Activated CD4-positive, CD25-positive, alpha-beta regulatory T cell (primary cell): ENCODE measurements around the gene UNC45A.

Experiments used
- DNase-seq, 4 experiments: peaks; one replicate each; lab custom pipeline; 2025; lab: John Stamatoyannopoulos, UW

UNC45A gene

GRCh38 chr15:90966262-90966661 lies 31.2 kb downstream of the UNC45A start:
- no peak for DNase-seq

DNA sequence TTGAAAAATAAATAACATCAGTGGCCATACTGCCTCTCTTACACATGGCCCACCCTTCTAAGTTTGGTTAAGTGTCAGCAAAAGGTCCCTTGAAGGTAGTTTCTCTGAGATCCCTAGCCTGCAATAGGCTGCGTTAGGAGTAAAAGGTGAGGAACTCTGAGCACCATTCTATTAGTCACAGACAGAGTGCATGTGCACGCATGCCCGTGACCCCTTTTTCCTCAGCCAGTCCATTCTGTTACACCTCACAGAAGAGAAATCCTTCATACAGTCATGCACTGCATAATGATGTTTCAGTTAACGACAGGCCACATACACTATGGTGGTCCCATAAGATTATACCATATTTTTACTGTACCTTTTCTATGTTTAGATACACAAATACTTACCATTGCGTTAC lies 32.1 kb downstream of the UNC45A start:
- no peak for DNase-seq

DNA sequence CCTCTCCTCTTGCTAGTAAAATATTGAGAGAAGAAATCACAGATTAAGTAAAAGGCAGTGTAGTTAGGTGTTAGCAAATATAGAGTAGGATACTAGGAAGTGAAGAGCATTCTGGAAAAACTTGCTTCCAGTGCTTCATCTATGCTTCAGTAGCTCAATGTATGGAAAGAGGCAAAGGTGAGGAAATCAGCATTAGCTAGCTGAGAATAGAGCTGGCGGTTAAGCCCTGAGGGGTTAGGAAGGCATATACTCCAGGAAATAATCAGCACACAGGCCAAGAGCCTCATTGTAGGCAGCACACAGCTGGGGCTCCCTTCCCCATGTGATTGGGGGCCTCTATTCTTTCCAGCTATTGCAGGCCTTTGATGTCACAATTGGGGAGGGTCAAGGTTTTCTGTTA lies 33.3 kb downstream of the UNC45A start:
- DNase-seq, result no peak

GRCh38 chr15:90970274-90970673 lies 35.2 kb downstream of the UNC45A start:
- no peak for DNase-seq

DNA sequence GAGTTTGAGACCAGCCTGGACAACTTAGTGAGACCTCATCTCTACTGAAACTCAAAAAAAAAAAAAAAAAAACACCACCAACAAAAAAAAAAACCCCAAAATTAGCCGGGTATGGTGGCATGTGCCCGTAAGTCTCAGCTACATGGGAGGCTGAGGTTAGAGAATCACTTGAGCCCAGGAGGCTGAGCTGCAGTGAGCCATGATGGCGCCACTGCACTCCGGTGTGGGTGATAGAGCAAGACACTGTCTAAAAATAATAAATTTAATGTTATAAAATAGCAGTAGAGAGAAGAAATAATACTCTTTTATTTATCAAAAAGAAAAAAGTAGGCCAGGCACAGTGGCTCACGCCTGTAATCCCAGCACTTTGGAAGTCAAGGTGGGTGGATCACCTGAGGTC lies 37.0 kb downstream of the UNC45A start:
- no peak for DNase-seq

GRCh38 chr15:90974216-90974615 lies 39.1 kb downstream of the UNC45A start:
- DNase-seq, result no peak

- DNase-seq, result no peak
Measured at GRCh38 chr15:90979582-90979981, 44.5 kb downstream of the UNC45A start.

DNA sequence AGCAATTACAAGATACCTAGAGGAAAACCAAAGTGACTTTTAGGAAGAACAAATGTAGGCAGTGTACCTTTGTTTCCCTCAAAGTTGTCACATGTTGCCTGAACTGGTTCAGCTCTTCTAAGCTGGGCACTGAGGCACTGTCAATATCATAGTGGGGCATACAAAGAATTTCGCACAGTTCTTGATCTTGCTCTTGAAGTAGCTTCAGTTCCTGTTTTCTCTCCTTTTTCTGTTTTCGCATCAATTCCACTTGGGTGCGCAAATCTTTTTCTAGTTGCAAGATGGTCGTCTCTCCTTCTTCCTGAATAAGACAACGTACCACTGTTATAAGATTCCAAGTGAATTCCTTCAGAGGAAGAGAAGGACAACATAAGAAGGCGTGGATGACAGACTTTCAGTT lies 46.6 kb downstream of the UNC45A start:
- DNase-seq, result no peak

DNA sequence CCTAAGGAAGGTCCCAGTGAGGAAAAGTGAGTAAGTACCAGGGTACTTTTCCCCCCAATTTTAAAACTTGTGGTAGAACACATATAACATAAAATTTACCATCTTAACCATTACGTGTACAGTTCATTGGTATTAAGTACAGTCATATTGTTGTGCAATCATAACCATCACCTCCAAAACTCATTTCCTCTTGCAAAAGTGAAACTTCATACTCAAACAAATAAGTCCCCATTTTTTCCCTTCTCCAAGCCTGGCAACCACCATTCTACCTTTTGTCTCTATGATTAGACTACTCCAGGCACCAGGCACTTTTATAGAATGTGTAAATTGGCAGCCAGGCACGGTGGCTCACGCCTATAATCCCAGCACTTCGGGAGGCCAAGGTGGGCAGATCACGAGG lies 47.0 kb downstream of the UNC45A start:
- no peak for DNase-seq

GRCh38 chr15:90986790-90987507 lies 51.9 kb downstream of the UNC45A start:
- no peak for DNase-seq

GRCh38 chr15:90987561-90988141 lies 52.6 kb downstream of the UNC45A start:
- no peak for DNase-seq

- no peak for DNase-seq
Measured at GRCh38 chr15:90988296-90988695, 53.2 kb downstream of the UNC45A start.

GRCh38 chr15:90989040-90989768 lies 54.1 kb downstream of the UNC45A start:
- no peak for DNase-seq

DNA sequence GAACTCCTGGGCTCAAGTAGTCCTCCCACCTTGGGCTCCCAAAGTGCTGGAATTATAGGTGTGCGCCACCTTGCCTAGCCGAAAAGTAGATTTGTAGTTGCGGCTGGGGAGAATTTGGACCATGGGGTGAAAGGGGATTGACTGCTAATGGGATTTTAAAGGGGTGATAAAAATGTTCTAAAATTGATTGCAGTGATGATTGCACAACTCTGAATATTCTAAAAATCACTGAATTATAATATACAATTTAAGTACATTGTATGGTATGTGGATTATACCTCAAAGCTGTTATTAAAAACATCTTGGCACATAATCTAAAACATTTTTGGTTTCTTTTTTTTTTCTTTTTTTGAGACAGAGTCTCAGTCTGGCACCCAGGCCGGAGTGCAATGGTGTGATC lies 55.4 kb downstream of the UNC45A start:
- DNase-seq, result no peak

GRCh38 chr15:90991587-90992285 lies 56.7 kb downstream of the UNC45A start:
- no peak for DNase-seq

- DNase-seq, result no peak
Measured at GRCh38 chr15:90994059-90994416, 59.0 kb downstream of the UNC45A start.

DNA sequence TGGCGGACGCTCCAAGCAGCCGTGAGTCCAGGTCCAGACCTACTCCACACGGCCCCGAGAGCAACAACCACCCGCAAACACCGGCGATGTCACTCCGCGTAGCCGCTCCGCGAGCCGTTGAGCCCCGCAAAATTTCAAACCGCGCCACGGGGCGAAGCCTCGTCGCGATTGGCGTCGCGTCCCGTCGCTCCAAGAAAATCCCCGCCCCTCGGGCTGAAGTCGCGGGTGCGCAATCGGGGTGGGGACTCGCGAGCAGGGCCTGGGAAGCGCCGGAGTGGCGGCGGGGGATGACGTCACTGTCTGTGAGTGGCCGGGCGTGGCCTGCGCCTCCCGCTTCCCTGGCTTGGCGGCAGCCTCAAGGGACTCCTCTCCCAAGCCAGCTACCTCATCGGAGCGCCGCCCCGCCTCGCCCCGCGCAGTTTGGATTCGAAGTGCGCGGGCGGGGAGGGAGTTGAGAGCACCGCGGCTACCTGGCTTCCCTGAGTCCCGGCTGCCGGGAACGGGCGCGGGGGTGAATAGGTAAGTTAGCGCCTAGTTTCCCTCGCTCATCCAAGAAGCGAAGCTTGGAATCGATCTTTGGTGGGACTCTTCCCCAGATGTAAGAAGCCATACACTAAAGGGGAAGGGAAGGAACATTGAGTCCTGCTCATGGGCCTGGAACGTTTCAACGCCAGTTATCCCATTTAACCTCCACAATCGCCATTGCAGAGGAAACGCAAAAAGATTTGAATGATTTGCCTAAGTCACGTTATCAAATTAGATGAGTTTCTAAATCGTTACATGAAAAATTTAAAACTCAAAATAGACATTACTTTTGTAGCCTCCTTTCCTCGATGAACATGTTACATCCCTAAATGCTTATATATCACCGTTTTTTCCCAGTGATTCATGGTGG lies 59.6 kb downstream of the UNC45A start, which contains the start of gene PRC1:
TSS of gene PRC1 (minus strand) at position 119 of the 895 bp plus-strand sequence. CDS start at position 1, 118 bp downstream.
- peak; percentile 89 to 94 (median 91) for DNase-seq

GRCh38 chr15:90998737-90999136 lies 63.7 kb downstream of the UNC45A start:
- DNase-seq, result no peak

DNA sequence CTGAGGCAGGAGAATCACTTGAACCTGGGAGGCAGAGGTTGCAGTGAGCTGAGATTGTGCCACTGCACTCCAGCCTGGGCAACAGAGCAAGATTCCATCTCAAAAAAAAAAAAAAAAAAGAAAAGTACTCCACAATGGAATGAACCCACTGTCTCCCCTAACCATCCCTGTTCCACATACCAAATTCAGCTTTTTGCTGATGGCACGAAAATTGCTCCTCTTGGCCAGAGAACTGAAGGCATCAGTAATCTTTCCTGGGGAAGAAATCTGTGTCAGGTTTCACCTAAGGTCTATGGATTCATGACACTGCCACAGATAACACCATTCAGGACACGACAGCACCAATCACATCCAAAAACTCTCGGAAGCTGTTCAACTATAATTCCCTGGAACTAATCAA lies 66.1 kb downstream of the UNC45A start:
- DNase-seq, result no peak
